HG02938 (cell line): Measurements from ENCODE around the gene NECTIN2.
"Not testable (repeated sequence)": the region's sequence is repeated elsewhere in the genome, so short reads cannot be mapped to it uniquely, and the experiment has no call there.

ENCODE experiments used
- ATAC-seq: cut with Tn5 transposase; IDR thresholded peaks from one replicate; pipeline ENCODE4 v1.9.1; 2021; ENCODE audit warnings: mild to moderate bottlenecking, moderate library complexity; ENCODE audit not compliant: unreplicated experiment

Gene NECTIN2

DNA sequence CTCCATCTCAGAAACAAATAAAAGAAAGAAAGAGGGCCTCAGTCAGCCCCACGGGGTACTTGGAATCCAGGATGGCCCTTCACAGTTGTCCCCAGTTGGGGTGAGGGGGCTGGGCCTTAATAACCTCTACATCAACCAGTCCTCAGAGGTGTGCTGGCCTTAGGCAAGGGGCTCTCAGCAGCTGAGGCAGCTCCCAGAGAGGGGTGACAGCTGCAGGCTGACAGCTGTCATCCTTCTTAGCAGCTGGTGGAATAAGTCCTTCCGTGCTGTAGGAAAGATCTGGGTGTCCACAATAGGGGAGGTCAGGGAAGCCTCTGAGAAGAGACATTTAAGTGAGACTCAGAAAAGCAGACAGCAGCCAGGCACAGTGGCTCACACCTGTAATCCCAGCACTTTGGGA lies 29.8 kb upstream of the NECTIN2 start:
- no peak for ATAC-seq

DNA sequence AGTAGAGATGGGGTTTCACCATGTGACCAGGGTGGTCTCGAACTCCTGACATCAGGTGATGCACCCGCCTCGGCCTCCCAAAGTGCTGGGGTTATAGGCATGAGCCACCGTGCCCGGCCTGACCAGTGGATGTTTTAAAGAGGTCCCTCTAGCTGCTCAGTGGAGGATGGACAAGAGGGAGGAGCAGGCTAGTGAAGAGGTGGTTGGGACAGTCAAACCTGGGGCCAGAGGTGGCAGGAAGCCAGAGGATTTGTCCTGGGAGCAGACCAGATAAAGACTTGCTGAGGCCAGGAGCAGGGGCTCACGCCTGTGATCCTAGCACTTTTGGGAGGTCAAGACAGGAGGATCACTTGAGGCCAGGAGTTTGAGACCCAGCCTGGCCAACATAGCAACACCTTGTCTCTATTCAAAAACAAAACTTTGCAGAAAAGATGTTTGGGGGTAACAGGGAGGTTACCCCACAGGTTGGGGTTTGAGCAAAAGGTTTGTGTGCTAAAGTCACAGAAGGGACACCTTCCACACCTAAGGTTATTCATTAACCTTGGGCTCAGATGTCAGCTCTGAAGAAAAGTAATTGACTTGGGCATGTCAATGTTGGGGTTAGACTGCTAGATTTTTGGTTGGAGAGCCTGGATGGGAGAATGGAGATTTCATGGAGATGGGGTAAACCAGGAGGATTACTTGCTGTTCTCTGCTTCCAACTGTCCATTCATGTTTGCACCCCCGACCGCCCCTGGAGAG lies 28.2 kb upstream of the NECTIN2 start:
- ATAC-seq, result no peak

GRCh38 chr19:44818466-44819031 lies 27.5 kb upstream of the NECTIN2 start:
- ATAC-seq, result no peak

- no peak for ATAC-seq
Observed at GRCh38 chr19:44819246-44819832, 26.8 kb upstream of the NECTIN2 start.

- ATAC-seq, result no peak
Observed at GRCh38 chr19:44820648-44821609, 25.2 kb upstream of the NECTIN2 start.

DNA sequence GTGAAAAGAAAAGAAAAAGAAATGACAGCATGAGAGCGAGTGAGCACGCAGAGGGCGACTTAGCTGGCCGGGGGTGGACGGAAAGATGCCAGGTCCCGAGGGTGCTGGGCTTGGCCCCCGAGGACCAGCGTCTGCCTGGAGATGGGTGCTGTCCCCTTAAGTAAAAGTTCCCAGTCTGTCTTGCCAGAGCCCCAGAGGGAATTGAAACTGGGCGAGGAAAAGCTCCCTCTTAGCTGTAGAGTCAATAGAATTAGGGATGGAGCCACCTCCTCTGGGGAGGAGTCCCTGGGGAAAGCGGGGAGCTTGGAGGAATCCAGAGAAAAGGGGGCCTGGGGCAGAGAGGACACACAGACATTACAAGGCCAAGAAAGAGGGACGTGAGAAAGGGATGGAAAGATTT lies 23.9 kb upstream of the NECTIN2 start:
- no peak for ATAC-seq

DNA sequence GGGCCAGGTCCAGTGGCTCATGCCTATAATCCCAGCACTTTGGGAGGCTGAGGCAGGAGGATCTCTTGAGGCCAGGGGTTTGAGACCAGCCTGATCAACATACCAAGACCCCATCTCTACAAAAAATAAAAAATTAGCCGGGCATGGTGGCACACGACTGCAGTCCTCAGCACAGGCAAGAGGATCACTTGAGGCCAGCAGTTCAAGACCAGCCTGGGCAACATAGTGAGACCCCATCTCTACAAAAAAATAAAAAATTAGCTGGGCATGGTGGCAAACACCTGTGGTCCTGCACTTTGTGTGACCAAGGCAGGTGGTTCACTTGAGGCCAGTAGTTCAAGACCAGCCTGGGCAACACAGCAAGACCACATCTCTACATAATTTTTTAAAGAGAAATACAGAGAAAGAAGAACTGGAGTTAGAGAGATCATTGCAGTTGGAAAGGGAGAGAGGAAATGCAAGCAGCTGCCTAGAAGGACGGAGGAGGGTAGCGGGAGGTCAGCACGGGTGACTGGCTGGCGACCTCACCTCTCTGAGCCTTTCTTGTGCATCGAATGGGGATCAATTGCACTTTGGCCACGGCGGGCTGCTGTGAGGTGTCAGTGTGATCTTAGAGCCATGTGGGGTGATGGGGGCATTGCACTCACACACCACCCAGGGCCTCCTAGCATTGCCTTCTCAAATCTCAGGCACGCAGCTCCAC lies 23.3 kb upstream of the NECTIN2 start:
- no peak for ATAC-seq

DNA sequence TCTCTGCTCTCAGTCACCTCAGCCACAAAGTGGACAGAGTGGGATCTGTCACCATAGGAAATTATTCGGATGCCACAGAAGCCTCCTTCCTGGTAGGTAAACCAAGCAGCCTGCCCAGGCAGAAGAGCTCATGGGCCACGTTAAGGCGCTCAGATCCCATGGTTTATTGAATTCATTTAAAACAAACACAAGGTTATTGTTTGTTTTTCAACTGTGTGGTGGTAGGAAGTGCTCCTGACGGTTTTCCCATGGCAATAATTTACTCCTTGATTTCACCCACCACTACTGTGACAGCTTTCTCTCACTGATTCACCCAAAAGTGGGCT lies 22.8 kb upstream of the NECTIN2 start:
- no peak for ATAC-seq

DNA sequence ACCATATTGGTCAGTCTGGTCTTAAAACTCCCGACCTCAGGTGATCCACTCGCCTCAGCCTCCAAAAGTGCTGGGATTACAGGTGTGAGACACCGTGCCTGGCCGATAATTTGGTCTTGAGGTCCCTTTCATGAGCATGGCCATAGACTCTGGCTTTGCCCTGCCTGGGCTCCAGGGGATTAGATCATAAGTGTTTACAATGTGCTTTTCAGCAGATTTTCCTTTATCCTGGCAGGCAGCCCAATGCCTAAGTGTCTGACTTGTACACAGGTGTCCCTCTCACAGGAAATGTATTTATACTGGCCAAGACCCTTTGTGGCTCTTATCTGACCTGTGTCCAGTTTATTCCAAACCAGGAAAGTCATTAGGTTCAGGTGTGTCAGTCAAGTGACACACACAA lies 21.3 kb upstream of the NECTIN2 start:
- ATAC-seq, result no peak

DNA sequence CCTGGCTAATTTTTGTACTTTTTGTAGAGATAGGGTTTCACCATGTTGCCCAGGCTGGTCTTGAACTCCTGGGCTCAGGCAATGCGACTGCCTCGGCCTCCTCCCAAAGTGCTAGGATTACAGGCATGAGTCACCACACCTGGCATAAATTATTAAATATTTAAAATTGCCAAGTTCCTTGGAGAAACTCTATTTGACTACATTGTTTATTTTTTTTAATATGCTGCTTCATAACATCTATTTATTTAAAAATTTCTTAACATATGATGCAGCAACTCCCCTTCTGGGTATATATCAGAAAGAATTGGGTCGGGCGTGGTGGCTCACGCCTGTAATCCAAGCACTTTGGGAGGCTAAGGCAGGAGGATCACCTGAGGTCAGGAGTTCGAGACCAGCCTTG lies 13.2 kb upstream of the NECTIN2 start:
- ATAC-seq, result not testable (repeated sequence)

DNA sequence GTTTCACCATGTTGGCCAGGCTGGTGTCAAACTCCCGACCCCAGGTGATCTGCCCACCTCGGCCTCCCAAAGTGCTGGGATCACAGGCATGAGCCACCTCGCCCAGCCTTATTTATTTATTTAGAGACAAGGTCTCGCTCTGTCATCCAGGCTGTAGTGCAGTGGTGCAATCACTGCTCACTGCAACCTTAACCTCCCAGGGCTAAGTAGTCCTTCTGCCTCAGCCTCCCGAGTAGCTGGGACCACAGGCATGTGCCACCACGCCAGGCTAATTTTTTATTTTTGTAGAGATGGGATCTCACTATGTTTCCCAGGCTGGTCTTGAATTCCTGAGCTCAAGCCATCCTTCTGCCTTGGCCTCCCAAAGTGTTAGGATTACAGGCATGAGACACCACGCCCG lies 11.7 kb upstream of the NECTIN2 start:
- ATAC-seq, result not testable (repeated sequence)

DNA sequence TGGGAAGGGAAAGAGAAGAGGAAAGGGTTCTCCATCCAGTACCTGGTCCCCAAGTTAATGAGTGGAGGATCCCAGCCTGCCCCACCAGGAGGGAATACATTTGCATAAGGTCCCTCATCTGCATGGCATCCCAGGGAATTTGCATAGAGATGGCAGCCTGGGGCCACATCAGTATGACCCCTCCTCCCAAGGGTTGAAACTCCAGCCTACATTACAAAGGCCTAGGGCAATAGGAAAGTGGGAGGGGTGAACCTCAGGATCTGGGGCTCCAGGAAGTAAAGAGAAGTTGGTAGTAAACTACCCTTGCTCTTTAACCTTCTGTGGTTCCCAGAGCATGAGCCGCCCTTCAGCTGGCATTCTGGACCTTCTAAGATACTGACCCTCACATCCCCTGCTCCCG lies 6.8 kb upstream of the NECTIN2 start:
- no peak for ATAC-seq

- ATAC-seq, result no peak
Observed at GRCh38 chr19:44840811-44841210, 5.3 kb upstream of the NECTIN2 start.

DNA sequence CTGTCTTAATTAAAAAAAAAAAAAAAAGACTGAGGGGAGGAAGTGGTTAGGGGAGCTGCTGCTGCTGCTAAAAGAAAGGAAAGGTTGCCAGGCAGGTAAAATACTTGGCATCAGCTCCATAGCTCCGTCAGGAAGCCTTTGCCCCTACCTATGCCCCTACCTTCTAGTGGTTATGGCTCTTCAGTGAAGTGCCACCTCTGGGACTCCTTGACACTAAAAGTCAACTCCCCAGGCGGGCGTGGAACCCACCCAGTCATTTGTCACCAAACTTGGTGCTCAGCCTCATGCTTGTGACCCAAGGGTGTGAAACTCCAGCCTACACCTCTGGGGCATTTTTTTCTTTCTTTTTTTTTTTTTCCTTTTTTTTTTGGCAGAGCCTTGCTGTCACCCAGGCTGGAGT lies 4.9 kb upstream of the NECTIN2 start:
- no peak for ATAC-seq

GRCh38 chr19:44845286-44845611 lies 848 bp upstream of the NECTIN2 start:
- no peak for ATAC-seq

DNA sequence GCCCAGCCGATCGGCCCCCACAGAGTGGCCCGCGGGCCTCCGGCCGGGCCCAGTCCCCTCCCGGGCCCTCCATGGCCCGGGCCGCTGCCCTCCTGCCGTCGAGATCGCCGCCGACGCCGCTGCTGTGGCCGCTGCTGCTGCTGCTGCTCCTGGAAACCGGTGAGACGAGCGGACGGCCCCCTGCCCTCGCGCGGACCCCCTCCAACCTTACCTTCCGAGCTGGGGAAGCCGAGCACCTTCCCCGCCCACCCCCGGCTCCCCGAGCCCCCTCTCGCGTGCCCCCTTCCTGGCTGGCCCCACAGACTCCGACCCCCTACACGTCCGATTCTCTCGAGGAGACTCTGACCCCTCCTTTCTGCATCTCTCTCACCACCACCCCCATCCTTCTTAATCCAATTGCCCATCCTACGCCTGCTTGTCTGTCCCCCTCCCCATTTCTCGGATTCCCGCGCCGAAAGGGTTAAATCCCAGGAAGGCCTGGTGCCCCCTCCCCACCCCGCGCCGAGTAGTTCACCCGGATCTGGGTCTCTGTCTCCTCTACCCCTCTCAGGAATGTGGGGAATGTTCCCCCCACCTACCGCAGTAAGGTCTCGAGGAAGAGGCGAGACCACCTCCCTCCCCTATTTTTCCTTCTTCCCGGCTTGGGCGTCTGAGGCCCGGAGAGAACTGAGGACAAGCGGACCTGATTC lies 502 bp downstream of the NECTIN2 start:
- ATAC-seq, result no peak

GRCh38 chr19:44847144-44848035 lies 1.3 kb downstream of the NECTIN2 start:
- ATAC-seq, result no peak

- ATAC-seq, result no peak
Observed at GRCh38 chr19:44848036-44848811, 2.1 kb downstream of the NECTIN2 start.
